H54 (cell line): ENCODE data around the gene AFF2.

Experiments
- DNase-seq: peaks from one replicate; pipeline ENCODE4 v3.0.0; 2011; ENCODE audit warnings: low spot score, mixed read lengths; ENCODE audit not compliant: insufficient read length
- FAIRE-seq: peaks from 3 replicates; lab custom pipeline; 2011; peaks lifted over from hg19 to GRCh38; lab: Jason Lieb, UNC
- POLR2A ChIP-seq: IDR thresholded peaks from 2 replicates; pipeline ENCODE4 v1.6.1; 2011; ENCODE audit warnings: low read depth, mild to moderate bottlenecking, low read length

Gene AFF2

DNA sequence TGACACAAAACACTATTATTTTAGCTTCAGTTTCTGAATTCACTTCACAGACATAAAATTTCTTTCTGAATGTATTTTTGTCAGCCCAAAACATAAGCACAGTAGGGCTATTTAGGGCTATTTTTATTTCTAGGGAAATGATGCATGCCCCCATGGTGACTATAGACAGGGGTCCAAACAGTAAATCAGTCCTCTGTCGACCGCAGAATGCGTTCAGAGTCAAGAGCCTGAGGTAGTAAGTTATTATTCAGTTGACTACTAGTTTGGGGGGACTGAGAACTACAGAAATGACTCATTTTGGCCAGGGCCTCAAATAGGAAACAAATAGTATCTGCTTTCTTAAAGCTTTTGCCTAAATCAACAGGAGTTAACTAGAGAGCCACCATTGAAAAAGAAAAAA lies 414.4 kb downstream of the AFF2 start:
- no peak for TF ChIP-seq POLR2A
- no peak for FAIRE-seq
- no peak for DNase-seq

DNA sequence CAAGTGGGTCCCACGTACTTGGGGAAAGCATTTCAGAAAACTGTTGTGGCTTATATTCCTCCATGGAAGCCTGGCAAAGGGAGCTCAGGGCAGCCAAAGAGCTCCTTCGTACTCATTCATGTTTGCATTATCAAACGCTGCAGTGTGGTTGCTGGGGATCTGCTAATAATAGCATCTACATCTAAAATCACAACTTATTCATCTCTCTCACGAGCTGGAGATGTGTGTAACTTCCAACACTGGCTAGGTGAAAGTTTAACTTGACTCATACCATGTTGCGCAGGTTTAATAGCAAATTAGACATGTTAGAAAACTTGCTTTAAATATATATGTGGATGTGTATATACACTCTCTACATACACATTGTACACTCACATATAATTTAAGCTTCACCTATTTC lies 415.1 kb downstream of the AFF2 start:
- no peak for TF ChIP-seq POLR2A
- no peak for DNase-seq
- no peak for FAIRE-seq

DNA sequence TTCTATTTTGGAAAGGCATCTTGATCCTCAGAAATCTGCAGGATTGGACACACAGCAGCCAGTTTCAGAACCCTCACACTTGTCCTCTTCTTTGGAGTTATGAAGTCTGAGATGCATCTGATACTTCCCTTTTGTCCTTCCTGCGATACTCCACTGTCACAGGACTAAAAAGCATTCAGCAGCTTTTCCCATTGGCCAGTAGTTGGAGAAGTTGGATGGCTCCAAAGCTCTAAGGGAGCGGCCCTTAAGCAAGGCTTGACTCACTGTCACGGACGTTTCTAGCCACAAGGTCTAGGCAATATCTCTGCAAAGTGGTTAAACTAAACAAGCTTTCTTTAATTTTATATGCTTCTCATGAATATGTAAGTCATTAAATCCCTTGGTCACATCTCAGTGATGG lies 417.0 kb downstream of the AFF2 start:
- FAIRE-seq = no peak
- TF ChIP-seq POLR2A = no peak
- DNase-seq = no peak

DNA sequence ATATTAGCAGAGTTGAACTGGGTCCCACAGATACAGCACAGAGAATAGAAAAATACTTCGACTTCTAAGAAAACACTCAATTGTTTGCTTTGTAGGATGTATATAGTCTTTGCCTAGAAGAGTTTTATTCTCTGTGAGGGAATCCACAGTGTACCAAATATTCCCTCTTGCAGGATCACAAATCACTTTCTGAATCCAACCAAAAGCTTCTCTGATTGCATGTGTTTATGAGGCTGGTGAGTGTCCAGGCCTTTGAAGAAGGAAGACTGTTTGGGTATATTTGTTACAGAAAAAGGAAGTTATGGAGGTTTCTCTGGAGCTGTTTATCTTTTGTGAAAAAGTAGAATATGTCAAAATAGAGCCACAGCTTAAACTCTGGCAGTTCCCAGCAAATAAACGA lies 423.2 kb downstream of the AFF2 start:
- no peak for TF ChIP-seq POLR2A
- DNase-seq (no peak), FAIRE-seq (no peak)

DNA sequence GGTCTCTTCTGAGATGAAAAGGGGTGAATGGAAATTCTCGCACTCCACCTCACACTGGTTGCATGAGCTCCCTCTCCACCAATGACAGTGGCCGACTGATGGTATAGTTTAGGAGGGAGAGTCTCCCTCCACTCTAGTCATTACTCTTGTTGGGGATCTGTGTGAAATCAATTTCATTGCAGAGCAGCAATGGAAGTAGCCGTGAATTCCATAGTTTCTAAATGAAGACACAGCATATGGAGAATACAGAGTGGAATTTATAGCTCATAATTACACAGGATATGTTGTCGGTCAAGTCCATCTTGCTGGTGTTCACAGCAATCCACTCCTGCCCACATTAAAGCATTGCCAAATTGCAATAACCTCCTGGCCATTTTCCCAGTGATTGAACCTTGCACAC lies 426.0 kb downstream of the AFF2 start:
- DNase-seq (no peak), FAIRE-seq (no peak)
- no peak for TF ChIP-seq POLR2A

DNA sequence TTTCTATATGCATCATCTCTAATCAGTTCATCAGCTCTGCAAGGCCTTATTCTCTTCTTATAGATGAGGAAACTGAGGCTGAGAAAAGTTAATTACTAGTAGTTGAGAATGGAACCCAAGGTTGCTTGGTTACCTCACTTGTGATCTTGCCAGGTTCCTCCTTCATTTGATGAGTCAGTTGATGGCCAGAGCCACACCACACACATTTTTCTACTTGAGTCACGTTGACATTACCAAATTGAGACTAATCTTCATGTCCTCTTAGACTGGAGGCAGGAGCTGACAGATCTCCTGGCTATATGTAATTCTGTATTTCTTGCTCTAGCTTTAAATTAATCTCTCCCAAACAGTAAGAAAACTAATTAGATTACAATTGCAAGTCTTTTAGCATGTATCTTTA lies 428.4 kb downstream of the AFF2 start:
- FAIRE-seq (no peak), DNase-seq (no peak)
- TF ChIP-seq POLR2A = no peak

DNA sequence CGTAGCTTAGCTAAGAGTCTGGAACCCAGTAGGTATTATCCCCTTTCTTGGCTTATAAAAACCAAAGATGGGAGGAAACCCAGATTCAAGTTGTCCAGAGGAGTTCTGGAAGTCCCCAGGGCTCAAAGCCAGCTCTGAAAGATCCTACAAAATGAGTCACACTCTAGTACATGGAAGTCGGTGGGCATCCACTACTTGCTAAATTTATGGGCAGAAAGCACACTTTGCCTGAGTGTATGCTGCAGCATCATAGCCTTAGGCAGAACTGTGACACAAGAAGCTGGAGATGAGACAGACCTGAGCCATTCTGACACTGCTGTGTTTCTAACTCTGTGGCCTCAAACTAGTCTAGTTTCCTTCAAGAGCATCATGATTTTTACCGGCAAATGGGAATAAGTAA lies 429.3 kb downstream of the AFF2 start:
- TF ChIP-seq POLR2A = no peak
- no peak for DNase-seq
- no peak for FAIRE-seq

DNA sequence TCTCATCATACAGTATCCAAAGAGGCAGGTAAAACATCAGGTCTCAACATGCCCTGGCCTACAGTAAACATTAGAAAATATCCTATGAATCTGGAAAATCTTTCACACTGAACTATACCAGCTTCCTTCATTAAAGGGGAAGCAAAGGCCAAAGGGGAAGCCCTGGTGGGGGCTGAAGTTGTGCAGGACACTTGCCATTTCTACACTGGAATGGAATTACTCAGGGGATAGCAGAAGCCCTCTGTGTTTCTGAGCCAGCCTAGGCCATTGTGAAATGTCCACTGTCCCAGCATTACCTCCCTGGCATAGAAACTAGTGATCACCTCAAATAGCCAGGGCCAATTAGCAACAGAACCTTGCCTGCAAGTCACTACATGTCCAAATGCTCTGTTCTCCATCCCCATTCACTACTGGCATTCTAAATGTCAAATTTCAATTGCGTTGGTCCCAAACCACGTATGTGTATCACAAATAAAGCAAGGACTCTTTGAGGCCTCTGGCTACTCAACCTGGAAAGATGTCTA lies 429.9 kb downstream of the AFF2 start:
- no peak for DNase-seq
- FAIRE-seq = no peak
- no peak for TF ChIP-seq POLR2A

DNA sequence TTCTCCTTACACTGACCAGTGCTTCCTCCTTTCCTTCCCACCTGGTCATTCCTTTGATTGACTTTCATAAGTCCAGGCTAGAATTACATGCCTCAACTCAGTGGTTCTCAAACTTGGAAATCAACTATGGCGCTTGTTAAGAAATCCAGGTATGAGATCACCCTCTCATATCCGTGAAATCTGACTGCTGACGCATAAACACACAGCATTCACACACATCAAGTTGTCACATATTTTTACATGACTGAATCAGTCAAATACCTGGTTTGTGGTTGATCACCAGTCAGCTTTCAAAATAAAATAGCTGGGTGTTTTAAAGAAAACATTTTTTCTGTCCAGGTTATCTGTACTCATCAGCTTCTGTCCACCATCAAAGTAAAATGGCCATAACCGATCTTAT lies 433.5 kb downstream of the AFF2 start:
- DNase-seq = no peak
- no peak for FAIRE-seq
- no peak for TF ChIP-seq POLR2A

DNA sequence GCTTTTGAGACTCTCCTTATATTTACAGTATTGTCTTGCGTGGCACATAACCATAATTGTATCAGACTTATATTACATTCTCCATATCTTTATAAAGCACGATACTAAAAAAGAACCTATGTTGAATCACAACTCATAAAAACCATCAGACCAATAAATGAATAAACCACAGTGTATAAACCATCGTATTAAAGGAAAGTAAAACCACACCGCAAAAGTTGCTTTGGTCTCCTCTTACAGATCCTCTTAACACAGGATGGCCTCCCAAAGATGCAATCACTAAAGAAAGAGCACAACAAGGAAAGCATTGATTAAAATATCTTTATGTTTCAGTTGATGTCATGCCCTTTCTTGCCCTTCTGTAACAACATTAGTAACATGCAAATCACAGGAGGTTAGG lies 437.9 kb downstream of the AFF2 start:
- FAIRE-seq (no peak), DNase-seq (no peak)
- TF ChIP-seq POLR2A = no peak

DNA sequence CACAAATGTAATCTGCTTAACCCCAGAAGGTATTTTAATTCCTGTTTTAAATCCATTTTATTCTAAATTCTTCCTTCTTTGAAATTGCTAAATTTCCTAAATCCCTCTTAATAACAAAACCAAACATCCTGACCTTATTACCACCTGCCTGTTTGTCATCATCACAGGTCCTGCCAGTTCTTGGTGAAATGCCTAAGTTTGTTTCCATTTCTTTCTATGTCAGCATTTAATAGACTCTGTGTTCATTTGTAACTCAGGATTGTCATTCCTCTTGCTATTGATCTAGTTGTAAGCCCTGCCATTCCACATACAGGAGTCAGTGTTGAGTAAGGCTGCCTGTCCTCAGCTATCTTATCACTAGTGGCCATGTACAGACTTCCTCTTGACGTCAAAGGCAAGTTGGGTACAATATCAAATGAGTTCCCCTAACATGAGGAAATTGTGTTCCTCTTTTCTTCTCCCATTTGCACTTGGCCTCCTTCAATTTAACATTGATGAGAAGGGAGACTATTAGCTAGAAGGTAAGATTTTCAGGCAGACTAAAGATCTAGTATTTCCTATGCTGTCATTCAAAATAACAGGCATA lies 440.1 kb downstream of the AFF2 start:
- FAIRE-seq (no peak), DNase-seq (no peak)
- no peak for TF ChIP-seq POLR2A

DNA sequence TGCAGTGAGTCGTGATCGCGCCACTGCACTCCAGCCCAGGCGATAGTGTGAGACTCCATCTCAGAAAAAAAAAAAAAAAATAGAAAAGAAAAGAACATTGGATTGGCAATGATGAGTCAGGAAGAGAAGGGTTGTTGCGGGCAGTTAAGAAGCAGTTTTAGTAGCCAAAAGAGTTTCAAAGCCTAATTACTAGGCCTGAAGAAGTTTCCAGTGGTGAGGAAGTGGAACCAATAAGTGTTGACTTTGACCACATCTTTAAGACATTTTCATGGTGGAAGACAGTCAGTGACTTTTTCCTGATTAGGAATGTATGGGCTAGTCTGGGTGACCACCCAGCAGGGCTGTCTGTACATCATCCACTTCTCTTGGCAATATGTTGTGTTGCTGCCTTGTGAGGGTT lies 442.3 kb downstream of the AFF2 start:
- TF ChIP-seq POLR2A = no peak
- DNase-seq (no peak), FAIRE-seq (no peak)

DNA sequence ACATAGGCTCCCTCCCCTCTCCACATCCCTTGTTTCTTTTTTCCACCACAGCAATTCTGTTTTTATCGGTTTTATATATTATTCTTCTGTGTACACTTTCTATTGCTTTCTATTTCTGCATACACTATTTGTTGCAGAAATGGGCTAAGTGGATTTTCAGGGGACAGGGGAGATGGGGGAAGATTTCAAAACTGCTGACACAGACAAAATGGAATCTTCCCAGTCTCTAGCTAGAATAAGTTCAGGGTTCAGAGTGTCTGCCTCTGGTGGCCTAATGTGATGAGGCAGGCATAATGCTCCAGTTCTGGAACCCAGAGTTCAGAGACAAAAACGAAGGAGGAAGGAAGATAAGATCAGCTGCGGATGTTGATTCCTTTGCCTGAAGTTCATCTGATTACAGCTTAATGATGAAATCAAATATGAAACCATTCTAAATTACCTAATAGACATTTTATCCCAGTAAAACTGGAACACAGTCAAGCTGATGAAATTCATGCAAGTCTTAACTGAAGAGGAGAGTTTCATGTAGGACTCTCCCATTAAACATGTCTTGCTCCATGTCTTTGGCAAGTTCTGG lies 447.1 kb downstream of the AFF2 start:
- DNase-seq (no peak), FAIRE-seq (no peak)
- TF ChIP-seq POLR2A = no peak

DNA sequence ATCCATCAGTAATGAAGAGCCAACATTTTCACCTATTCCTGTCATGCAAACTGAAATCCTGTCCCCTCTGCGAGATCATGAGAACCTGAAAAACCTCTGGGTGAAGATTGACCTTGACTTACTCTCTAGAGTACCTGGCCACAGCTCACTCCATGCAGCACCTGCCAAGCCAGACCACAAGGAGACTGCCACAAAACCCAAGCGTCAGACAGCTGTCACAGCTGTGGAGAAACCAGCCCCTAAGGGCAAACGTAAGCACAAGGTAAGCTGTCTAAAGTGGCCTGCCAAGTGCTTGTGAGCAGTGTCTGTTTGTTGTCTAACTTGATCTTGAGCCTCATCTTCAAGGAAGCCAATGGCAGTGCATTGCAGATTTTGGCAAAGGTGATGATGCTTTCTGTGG lies 455.9 kb downstream of the AFF2 start:
- DNase-seq = no peak
- no peak for TF ChIP-seq POLR2A
- no peak for FAIRE-seq

DNA sequence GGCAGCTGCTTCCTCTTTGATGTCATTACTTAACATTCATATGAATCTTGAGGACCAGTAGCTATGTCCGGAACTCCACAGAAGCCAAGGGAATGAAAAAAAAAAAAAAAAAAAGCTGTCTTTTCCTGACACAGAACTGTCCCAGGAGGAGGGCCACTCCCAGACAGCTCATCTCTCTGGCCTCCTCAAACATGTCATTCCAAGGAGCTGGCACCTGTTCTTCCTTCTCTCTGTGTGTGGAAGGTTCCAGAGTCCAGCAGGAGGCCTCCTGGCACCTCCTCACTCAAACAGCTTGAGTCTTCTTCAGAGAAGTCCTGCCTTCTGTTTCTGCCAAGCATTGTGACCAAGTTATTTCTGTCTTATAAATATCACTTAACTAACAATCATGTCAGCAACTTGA lies 458.5 kb downstream of the AFF2 start:
- DNase-seq (no peak), FAIRE-seq (no peak)
- no peak for TF ChIP-seq POLR2A
